Testis (tissue), 3 donors: ENCODE results near the gene LAMA5. TPM values are rescaled to one million over a fixed set of nuclear protein-coding genes. Genes with fewer than 3 reads are reported as not detected.

ENCODE experiments used
- DNase-seq: peaks from one replicate; pipeline ENCODE4 v3.0.0-alpha.2; 2019
- H3K27ac ChIP-seq, 2 donors: fragments of 200-600 bp; sonication (generic); one replicate each; pipeline ENCODE4 v1.5.1; 2019
- H3K27me3 ChIP-seq: fragments of 200-600 bp; sonication (generic); one replicate; pipeline ENCODE4 v1.5.1; 2019
- H3K36me3 ChIP-seq: fragments of 200-600 bp; sonication (generic); one replicate; pipeline ENCODE4 v1.5.1; 2017; ENCODE audit warnings: low read depth; ENCODE audit errors: missing control alignments
- H3K4me1 ChIP-seq: fragments of 200-600 bp; sonication (generic); one replicate; pipeline ENCODE4 v1.5.1; 2019
- H3K4me3 ChIP-seq, 2 donors: fragments of 200-600 bp; sonication (generic); one replicate each; pipeline ENCODE4 v1.5.1; 2017 to 2019
- H3K9me3 ChIP-seq: fragments of 200-600 bp; sonication (generic); one replicate; pipeline ENCODE4 v1.5.1; 2017
- POLR2A ChIP-seq: fragments of 450-650 bp; IDR thresholded peaks from one replicate; pipeline ENCODE4 v1.6.1; 2017; ENCODE audit warnings: antibody characterized with exemption, mild to moderate bottlenecking, moderate library complexity
- WGBS, 2 donors: methylation state at CpG; one replicate each; pipeline ENCODE4 v1.1.5; 2018; 5-methylcytosine and 5-hydroxymethylcytosine counted together
- intact Hi-C: fragments of 100-400 bp; cut with DNase I; formaldehyde crosslinking; loops from one replicate; pipeline ENCODE4 v1.15.1; 2023; ENCODE audit warnings: low total_unique reads
- polyA plus RNA-seq: library from polyadenylated mRNA; stranded (reverse); fragments of 350-450 nt; fragmentation: Illumina TruSeq; extraction: RNeasy Lipid Tissue Mini Kit (QIAGEN cat#74804); gene quantifications from one replicate; pipeline ENCODE4 v1.2.3, GENCODE V29; 2014; ENCODE audit warnings: low read depth, low replicate concordance; ENCODE audit not compliant: insufficient read depth
- total RNA-seq, 2 donors: library from RNA; depleted of rRNA; stranded (reverse); fragments of >200 nt; gene quantifications; one replicate each; pipeline ENCODE4 v1.2.3, GENCODE V29; 2016
- TF ChIP-seq, protein P1 (sequence below), 3 experiments: fragments of 450-650 bp in 2 of 3; fragments of 200-600 bp in 1 of 3; sonication (generic) in 1 of 3; IDR thresholded peaks; one replicate each; pipeline ENCODE4 v1.5.1; 2016 to 2019; ENCODE audit warnings: antibody characterized with exemption in 3 of 3, mild to moderate bottlenecking in 2 of 3, moderate library complexity in 1 of 3

Gene LAMA5
- total and polyA plus RNA-seq, 3 donors from 2014 or later = 33.2 to 144 (median 121) TPM

DNA sequence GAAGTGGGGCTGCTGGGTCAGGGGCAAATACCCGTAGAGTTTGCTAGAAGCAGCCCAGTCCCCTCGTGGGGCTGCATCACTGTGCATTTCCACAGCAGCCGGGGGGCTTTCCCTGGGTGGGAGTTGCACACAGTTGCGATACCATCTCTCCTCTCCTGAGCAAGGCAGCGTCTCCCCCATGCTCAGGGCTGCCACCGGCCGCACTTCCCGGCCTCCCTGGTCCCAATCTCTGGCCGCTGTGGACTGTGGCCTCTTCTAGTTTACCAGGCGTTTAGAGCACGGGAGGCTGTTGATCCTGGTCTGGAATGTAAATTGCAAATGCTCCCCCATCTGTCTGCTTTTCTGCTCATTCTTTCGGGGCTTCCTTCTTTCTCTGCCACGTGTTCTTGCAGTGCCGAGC, 97.7 kb downstream of the LAMA5 start:
- DNase-seq = no peak
- Histone ChIP-seq H3K4me1 (peaks cover 19% of the 10 kb centered on the region), H3K27me3 (no peaks in the 10 kb centered on the region), H3K4me3 (no peak overlapping the region), H3K9me3 (no peaks in the 10 kb centered on the region), H3K27ac (no peak overlapping the region), H3K36me3 (no peaks in the 10 kb centered on the region)
- intact Hi-C loops = no loop called here
- WGBS, 2 donors = 37 to 53% methylated on average over 10 to 14 of the region's 14 CpGs
- TF ChIP-seq POLR2A = no peak
- TF ChIP-seq, protein P1, sequence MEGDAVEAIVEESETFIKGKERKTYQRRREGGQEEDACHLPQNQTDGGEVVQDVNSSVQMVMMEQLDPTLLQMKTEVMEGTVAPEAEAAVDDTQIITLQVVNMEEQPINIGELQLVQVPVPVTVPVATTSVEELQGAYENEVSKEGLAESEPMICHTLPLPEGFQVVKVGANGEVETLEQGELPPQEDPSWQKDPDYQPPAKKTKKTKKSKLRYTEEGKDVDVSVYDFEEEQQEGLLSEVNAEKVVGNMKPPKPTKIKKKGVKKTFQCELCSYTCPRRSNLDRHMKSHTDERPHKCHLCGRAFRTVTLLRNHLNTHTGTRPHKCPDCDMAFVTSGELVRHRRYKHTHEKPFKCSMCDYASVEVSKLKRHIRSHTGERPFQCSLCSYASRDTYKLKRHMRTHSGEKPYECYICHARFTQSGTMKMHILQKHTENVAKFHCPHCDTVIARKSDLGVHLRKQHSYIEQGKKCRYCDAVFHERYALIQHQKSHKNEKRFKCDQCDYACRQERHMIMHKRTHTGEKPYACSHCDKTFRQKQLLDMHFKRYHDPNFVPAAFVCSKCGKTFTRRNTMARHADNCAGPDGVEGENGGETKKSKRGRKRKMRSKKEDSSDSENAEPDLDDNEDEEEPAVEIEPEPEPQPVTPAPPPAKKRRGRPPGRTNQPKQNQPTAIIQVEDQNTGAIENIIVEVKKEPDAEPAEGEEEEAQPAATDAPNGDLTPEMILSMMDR (IDR thresholded peaks at IDR 0.05) = no peak

DNA sequence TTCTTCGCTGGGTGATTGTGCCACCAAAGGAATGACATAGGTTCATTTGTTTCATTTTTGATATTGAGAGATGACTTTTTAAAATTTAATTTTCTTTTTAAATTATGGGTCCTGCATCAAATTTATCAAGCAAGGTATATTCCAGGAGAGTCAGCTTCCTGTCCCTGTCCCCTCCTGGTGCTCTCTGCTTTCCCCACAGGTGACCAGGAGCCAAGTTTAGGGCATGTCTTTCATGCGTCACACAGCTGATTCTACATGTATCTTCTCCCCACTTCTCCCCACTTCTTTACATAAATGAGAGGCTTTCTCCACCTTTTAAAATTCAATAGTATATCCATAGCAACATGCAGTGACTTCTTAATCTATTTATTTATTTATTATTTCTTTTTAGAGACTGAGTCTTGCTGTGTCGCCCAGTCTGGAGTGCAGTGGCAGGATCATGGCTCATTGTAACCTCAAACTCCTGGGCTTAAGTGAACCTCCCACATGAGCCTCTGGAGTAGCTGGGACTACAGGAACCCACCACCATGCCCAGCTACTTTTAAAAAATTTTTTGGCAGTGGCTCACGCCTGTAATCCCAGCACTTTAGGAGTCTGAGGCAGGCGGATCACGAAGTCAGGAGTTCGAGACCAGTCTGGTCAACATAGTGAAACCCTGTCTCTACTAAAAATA, 98.7 kb downstream of the LAMA5 start:
- no peaks in the 10 kb centered on the region for H3K9me3 ChIP-seq
- intact Hi-C loops = no loop called here
- no peak for DNase-seq
- H3K27ac ChIP-seq = no peak overlapping the region
- H3K4me3 ChIP-seq = no peak overlapping the region
- no peaks in the 10 kb centered on the region for H3K36me3 ChIP-seq
- no peaks in the 10 kb centered on the region for H3K27me3 ChIP-seq
- TF ChIP-seq, protein P1 (IDR thresholded peaks at IDR 0.05) = no peak
- TF ChIP-seq POLR2A = no peak
- 82 to 84% methylated on average over 7 of the region's 7 CpGs for WGBS, 2 donors
- H3K4me1 ChIP-seq = peaks cover 13% of the 10 kb centered on the region

DNA sequence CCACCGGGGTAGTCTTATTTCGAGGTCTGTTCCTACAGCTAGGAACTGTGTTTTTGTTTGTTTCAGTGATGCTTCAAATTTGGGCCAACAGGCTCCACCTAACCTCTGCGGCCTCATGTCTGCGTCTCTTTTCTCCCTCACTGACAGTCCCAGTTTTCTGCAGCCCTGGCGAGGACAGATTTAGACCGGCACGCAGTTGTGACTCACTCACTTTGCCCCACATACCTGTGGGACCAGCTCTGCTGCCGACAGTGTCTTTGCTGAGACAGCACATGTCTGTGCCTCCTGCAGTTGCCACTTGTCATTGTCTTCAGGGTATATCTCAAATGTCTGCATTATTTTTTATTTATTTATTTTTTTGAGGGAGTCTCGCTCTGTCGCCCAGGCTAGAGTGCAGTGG, 99.6 kb downstream of the LAMA5 start:
- no peak for DNase-seq
- Histone ChIP-seq H3K9me3 (no peaks in the 10 kb centered on the region), H3K4me1 (peaks cover 13% of the 10 kb centered on the region), H3K27me3 (no peaks in the 10 kb centered on the region), H3K36me3 (no peaks in the 10 kb centered on the region), H3K4me3 (no peak overlapping the region), H3K27ac (no peak overlapping the region)
- intact Hi-C loops = no loop called here
- TF ChIP-seq, protein P1 (IDR thresholded peaks at IDR 0.05) = no peak
- no peak for TF ChIP-seq POLR2A
- WGBS, 2 donors = 88 to 98% methylated on average over 10 of the region's 10 CpGs

GRCh38 chr20:62266851-62267250, 100.3 kb downstream of the LAMA5 start:
- no peaks in the 10 kb centered on the region for H3K36me3 ChIP-seq
- intact Hi-C loops = no loop called here
- WGBS, 2 donors = 84 to 85% methylated on average over 13 of the region's 13 CpGs

More at GRCh38 chr20:62266851-62267250, 100.3 kb downstream of the LAMA5 start:
- Histone ChIP-seq H3K27ac (no peak overlapping the region), H3K4me1 (peaks cover 13% of the 10 kb centered on the region), H3K27me3 (no peaks in the 10 kb centered on the region), H3K4me3 (no peak overlapping the region), H3K9me3 (no peaks in the 10 kb centered on the region)
- DNase-seq = no peak
- TF ChIP-seq, protein P1 (IDR thresholded peaks at IDR 0.05) = no peak
- TF ChIP-seq POLR2A = no peak
